Tibial artery (tissue), 4 donors: Measurements from ENCODE around the gene SLC40A1.

ENCODE experiments used
- DNase-seq, 2 donors: peaks; one replicate each; pipeline ENCODE4 v3.0.0-alpha.2; 2019
- H3K27ac ChIP-seq, 2 donors: fragments of 200-600 bp; sonication (generic) in 1 of 2; 1 replicate in 1 of 2; 2 replicates in 1 of 2; pipeline ENCODE4 v1.5.1; 2018 to 2019; ENCODE audit warnings: mild to moderate bottlenecking in 1 of 2
- H3K27me3 ChIP-seq, 2 donors: fragments of 200-600 bp; sonication (generic) in 1 of 2; one replicate each; pipeline versions ENCODE4 v1.5.1 to v1.6.0; 2016 to 2019
- H3K36me3 ChIP-seq, 3 donors: fragments of 200-600 bp; sonication (generic) in 2 of 3; one replicate each; pipeline ENCODE4 v1.5.1; 2016 to 2019; ENCODE audit warnings: mild to moderate bottlenecking in 2 of 3
- H3K4me1 ChIP-seq, 4 donors: fragments of 200-600 bp; sonication (generic) in 2 of 4; 1 replicate in 3 of 4; 2 replicates in 1 of 4; pipeline ENCODE4 v1.5.1; 2016 to 2019
- H3K4me3 ChIP-seq, 2 donors: fragments of 200-600 bp; sonication (generic) in 1 of 2; 1 replicate in 1 of 2; 2 replicates in 1 of 2; pipeline ENCODE4 v1.5.1; 2018 to 2019; ENCODE audit warnings: mild to moderate bottlenecking in 2 of 2
- H3K9me3 ChIP-seq, 3 donors: fragments of 200-600 bp; sonication (generic) in 1 of 3; one replicate each; pipeline ENCODE4 v1.5.1; 2016 to 2019
- intact Hi-C: fragments of 100-400 bp; cut with DNase I; formaldehyde crosslinking; loops from one replicate; pipeline ENCODE4 v1.15.0; 2023; ENCODE audit warnings: low total_unique reads
- TF ChIP-seq, protein P1 (sequence below), 2 experiments: fragments of 200-600 bp in 1 of 2; fragments of 450-650 bp in 1 of 2; IDR thresholded peaks; one replicate each; pipeline ENCODE4 v1.5.1; 2017 to 2019; ENCODE audit warnings: antibody characterized with exemption in 2 of 2, mild to moderate bottlenecking in 1 of 2, moderate library complexity in 1 of 2

The SLC40A1 gene

GRCh38 chr2:189613650-189614420 is 33.2 kb upstream of the SLC40A1 start:
- DNase-seq: no peak
- peaks cover 0 to 21% (median 5%) of the 10 kb centered on the region in 4 donors for H3K4me1 ChIP-seq
- intact Hi-C loops: no loop called here
- no peaks in the 10 kb centered on the region for H3K9me3 ChIP-seq
- TF ChIP-seq, protein P1, sequence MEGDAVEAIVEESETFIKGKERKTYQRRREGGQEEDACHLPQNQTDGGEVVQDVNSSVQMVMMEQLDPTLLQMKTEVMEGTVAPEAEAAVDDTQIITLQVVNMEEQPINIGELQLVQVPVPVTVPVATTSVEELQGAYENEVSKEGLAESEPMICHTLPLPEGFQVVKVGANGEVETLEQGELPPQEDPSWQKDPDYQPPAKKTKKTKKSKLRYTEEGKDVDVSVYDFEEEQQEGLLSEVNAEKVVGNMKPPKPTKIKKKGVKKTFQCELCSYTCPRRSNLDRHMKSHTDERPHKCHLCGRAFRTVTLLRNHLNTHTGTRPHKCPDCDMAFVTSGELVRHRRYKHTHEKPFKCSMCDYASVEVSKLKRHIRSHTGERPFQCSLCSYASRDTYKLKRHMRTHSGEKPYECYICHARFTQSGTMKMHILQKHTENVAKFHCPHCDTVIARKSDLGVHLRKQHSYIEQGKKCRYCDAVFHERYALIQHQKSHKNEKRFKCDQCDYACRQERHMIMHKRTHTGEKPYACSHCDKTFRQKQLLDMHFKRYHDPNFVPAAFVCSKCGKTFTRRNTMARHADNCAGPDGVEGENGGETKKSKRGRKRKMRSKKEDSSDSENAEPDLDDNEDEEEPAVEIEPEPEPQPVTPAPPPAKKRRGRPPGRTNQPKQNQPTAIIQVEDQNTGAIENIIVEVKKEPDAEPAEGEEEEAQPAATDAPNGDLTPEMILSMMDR (IDR thresholded peaks at IDR 0.05): no peak
- H3K4me3 ChIP-seq: peak overlapping the region; percentile 37 to 39
- peak overlapping the region; percentile 61 to 65 for H3K27ac ChIP-seq
- H3K27me3 ChIP-seq: no peaks in the 10 kb centered on the region
- no peaks in the 10 kb centered on the region for H3K36me3 ChIP-seq

DNA sequence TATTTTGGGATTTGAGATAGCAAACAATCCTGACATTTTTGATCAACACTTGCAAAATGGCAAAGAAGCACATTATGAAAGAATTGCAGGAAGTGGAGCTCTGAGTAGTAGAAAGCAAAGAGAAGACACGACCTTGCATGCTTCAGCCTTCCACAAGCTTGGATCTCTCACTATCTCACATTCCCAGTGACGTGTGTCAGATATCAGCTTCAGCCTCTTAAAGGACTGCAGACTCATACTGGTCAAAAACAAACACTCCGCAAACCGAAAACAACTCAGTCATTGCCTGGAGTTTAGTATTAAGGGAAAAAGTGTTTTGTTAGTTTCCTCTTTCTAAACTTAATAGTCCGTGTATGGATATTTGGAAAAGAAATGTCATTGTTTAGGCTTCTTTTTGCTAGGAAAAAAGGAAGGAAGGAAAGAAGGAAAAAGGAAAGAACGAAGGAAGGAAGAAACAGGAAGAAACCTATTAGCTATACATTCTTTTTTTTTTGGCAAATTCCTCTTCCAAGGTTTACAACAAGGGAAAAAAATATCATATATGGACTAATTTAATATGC is 32.6 kb upstream of the SLC40A1 start:
- Histone ChIP-seq H3K9me3 (no peaks in the 10 kb centered on the region), H3K27me3 (no peaks in the 10 kb centered on the region), H3K4me3 (peak overlapping the region; percentile 37 to 39), H3K4me1 (peaks cover 0 to 21% (median 5%) of the 10 kb centered on the region in 4 donors), H3K27ac (peak overlapping the region; percentile 61 to 65), H3K36me3 (no peaks in the 10 kb centered on the region)
- DNase-seq: no peak
- TF ChIP-seq, protein P1 (IDR thresholded peaks at IDR 0.05): no peak
- intact Hi-C loops: no loop called here

- Histone ChIP-seq H3K4me1 (peaks cover 0 to 21% (median 5%) of the 10 kb centered on the region in 4 donors), H3K4me3 (no peak overlapping the region), H3K27ac (no peak overlapping the region), H3K36me3 (no peaks in the 10 kb centered on the region), H3K9me3 (no peaks in the 10 kb centered on the region), H3K27me3 (no peaks in the 10 kb centered on the region)
- DNase-seq: no peak
- TF ChIP-seq, protein P1 (IDR thresholded peaks at IDR 0.05): no peak
- intact Hi-C loops: no loop called here
These were observed 30.1 kb upstream of the SLC40A1 start for GRCh38 chr2:189610700-189611099.

DNA sequence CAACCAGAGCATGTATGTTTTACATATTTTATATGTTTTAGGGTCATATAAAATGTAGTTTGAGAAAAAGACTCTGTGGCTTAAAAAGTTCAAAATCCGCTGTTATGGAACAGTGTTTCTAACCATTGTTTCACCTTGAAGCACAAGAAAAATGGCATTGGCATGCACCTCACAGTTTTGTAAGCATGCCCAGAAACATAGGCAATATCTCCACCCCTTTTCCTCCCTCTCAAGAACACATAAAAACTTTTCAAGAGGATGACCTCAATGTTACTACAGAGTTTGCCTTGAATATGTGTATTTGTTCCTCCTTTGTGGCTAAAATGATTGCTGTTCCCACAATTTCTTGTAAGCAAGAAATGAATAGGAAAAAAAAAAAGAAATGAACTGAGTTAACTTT is 29.3 kb upstream of the SLC40A1 start:
- intact Hi-C loops: no loop called here
- no peaks in the 10 kb centered on the region for H3K36me3 ChIP-seq
- no peaks in the 10 kb centered on the region for H3K9me3 ChIP-seq
- H3K27ac ChIP-seq: no peak overlapping the region
- no peaks in the 10 kb centered on the region for H3K27me3 ChIP-seq
- TF ChIP-seq, protein P1 (IDR thresholded peaks at IDR 0.05): no peak
- H3K4me1 ChIP-seq: peaks cover 0 to 21% (median 5%) of the 10 kb centered on the region in 4 donors
- no peak for DNase-seq
- H3K4me3 ChIP-seq: no peak overlapping the region

- Histone ChIP-seq H3K27ac (no peak overlapping the region), H3K9me3 (no peaks in the 10 kb centered on the region), H3K36me3 (no peaks in the 10 kb centered on the region), H3K4me3 (no peak overlapping the region), H3K4me1 (peaks cover 0 to 21% (median 5%) of the 10 kb centered on the region in 4 donors), H3K27me3 (no peaks in the 10 kb centered on the region)
- intact Hi-C loops: no loop called here
- TF ChIP-seq, protein P1 (IDR thresholded peaks at IDR 0.05): no peak
- no peak for DNase-seq
These were observed 28.8 kb upstream of the SLC40A1 start for GRCh38 chr2:189609423-189609816.
